Astrocyte (in vitro differentiated cells and primary cell): ENCODE results near the gene CRISPLD2. TPM values are rescaled to one million over a fixed set of nuclear protein-coding genes. Genes with fewer than 3 reads are reported as not detected.

Experiments
- DNase-seq: peaks from one replicate; pipeline ENCODE4 v3.0.0-alpha.2; 2010; ENCODE audit warnings: low read depth
- FAIRE-seq: peaks from 2 replicates; lab custom pipeline; 2011; peaks lifted over from hg19 to GRCh38; lab: Jason Lieb, UNC
- H2AFZ ChIP-seq: 2 replicates; pipeline ENCODE4 v1.6.0; 2012; ENCODE audit warnings: low read depth, low read length, inconsistent platforms
- H3K27ac ChIP-seq: 2 replicates; pipeline ENCODE4 v1.5.1; 2011; ENCODE audit warnings: low read depth, low read length, inconsistent platforms
- H3K27me3 ChIP-seq: 2 replicates; pipeline ENCODE4 v1.6.0; 2011; ENCODE audit warnings: low read length, inconsistent platforms; ENCODE audit not compliant: insufficient read depth
- H3K36me3 ChIP-seq: 2 replicates; pipeline ENCODE4 v1.5.1; 2011; ENCODE audit warnings: low read length, inconsistent platforms; ENCODE audit not compliant: insufficient read depth
- H3K4me1 ChIP-seq: 2 replicates; pipeline ENCODE4 v1.5.1; 2011; ENCODE audit warnings: low read length, inconsistent platforms; ENCODE audit not compliant: insufficient read depth
- H3K4me2 ChIP-seq: 2 replicates; pipeline ENCODE4 v1.6.0; 2012; ENCODE audit warnings: low read length, inconsistent platforms
- H3K4me3 ChIP-seq: 2 replicates; pipeline ENCODE4 v1.5.1; 2011; ENCODE audit warnings: low read depth, mild to moderate bottlenecking, low read length, inconsistent platforms; ENCODE audit not compliant: insufficient read depth
- H3K79me2 ChIP-seq: 2 replicates; pipeline ENCODE4 v1.6.0; 2012; ENCODE audit warnings: mild to moderate bottlenecking, low read length, inconsistent platforms; ENCODE audit not compliant: insufficient read depth
- H3K9ac ChIP-seq: 2 replicates; pipeline ENCODE4 v1.6.0; 2012; ENCODE audit warnings: mild to moderate bottlenecking, low read length, inconsistent platforms
- H3K9me3 ChIP-seq: 2 replicates; pipeline ENCODE4 v1.5.1; 2012; ENCODE audit warnings: low read depth, mild to moderate bottlenecking, low read length, inconsistent platforms; ENCODE audit not compliant: insufficient read depth
- H4K20me1 ChIP-seq: 2 replicates; pipeline ENCODE4 v1.6.0; 2012; ENCODE audit warnings: low read length, inconsistent platforms; ENCODE audit not compliant: insufficient read depth
- H3K27ac Mint-ChIP-seq: one replicate; pipeline ENCODE4 v1.8.0; 2021; ENCODE audit warnings: mild to moderate bottlenecking, mixed read lengths; ENCODE audit not compliant: unreplicated experiment
- H3K27me3 Mint-ChIP-seq: one replicate; pipeline ENCODE4 v1.8.0; 2021; ENCODE audit warnings: low read depth, mixed read lengths; ENCODE audit not compliant: unreplicated experiment
- H3K36me3 Mint-ChIP-seq: one replicate; pipeline ENCODE4 v1.8.0; 2021; ENCODE audit warnings: low read depth, mixed read lengths; ENCODE audit not compliant: unreplicated experiment
- H3K4me1 Mint-ChIP-seq: one replicate; pipeline ENCODE4 v1.8.0; 2021; ENCODE audit warnings: low read depth, mixed read lengths; ENCODE audit not compliant: unreplicated experiment
- H3K4me3 Mint-ChIP-seq: one replicate; pipeline ENCODE4 v1.8.0; 2021; ENCODE audit warnings: mild to moderate bottlenecking, moderate library complexity, mixed read lengths; ENCODE audit not compliant: unreplicated experiment
- H3K9me3 Mint-ChIP-seq: one replicate; pipeline ENCODE4 v1.8.0; 2021; ENCODE audit warnings: mild to moderate bottlenecking, mixed read lengths; ENCODE audit not compliant: unreplicated experiment
- CTCF ChIP-seq: IDR thresholded peaks from 2 replicates; pipeline ENCODE4 v1.5.1; 2011; ENCODE audit warnings: low read depth, mild to moderate bottlenecking, inconsistent platforms, low read length, moderate library complexity; ENCODE audit not compliant: insufficient read depth
- EZH2 ChIP-seq: IDR thresholded peaks from 2 replicates; pipeline ENCODE4 v1.6.1; 2012; ENCODE audit warnings: mild to moderate bottlenecking, low read length, inconsistent platforms; ENCODE audit not compliant: insufficient read depth
- total RNA-seq: library from RNA; stranded (reverse); gene quantifications from 2 replicates; pipeline ENCODE4 v1.2.1, GENCODE V29; 2021

The CRISPLD2 gene
- total RNA-seq, 1 donor from 2014 or later = 1.8 TPM

- no peak overlapping the region for H3K4me3 Mint-ChIP-seq
- Histone ChIP-seq H3K9ac (no peak overlapping the region), H2AFZ (no peak overlapping the region), H3K4me2 (no peak overlapping the region), H3K27ac (no peak overlapping the region), H3K9me3 (no peaks in the 10 kb centered on the region), H4K20me1 (no peaks in the 10 kb centered on the region), H3K4me1 (peaks cover 27% of the 10 kb centered on the region), H3K79me2 (no peaks in the 10 kb centered on the region), H3K36me3 (no peaks in the 10 kb centered on the region), H3K27me3 (no peaks in the 10 kb centered on the region), H3K4me3 (no peak overlapping the region)
- H3K27ac Mint-ChIP-seq = no peak overlapping the region
- H3K9me3 Mint-ChIP-seq = no peaks in the 10 kb centered on the region
- H3K4me1 Mint-ChIP-seq = peaks cover 13% of the 10 kb centered on the region
- FAIRE-seq (no peak), DNase-seq (no peak)
- TF ChIP-seq EZH2 = no peak
- TF ChIP-seq CTCF = no peak
- no peaks in the 10 kb centered on the region for H3K36me3 Mint-ChIP-seq
- H3K27me3 Mint-ChIP-seq = peaks cover 46% of the 10 kb centered on the region
Measured at GRCh38 chr16:84843149-84844048, 23.6 kb downstream of the CRISPLD2 start.

GRCh38 chr16:84844049-84844350 lies 24.2 kb downstream of the CRISPLD2 start:
- H3K36me3 Mint-ChIP-seq = no peaks in the 10 kb centered on the region
- Histone ChIP-seq H4K20me1 (no peaks in the 10 kb centered on the region), H3K79me2 (no peaks in the 10 kb centered on the region), H2AFZ (no peak overlapping the region), H3K4me2 (no peak overlapping the region), H3K9ac (no peak overlapping the region), H3K4me3 (no peak overlapping the region), H3K27ac (no peak overlapping the region), H3K36me3 (no peaks in the 10 kb centered on the region), H3K4me1 (peaks cover 21% of the 10 kb centered on the region), H3K9me3 (no peaks in the 10 kb centered on the region), H3K27me3 (no peaks in the 10 kb centered on the region)
- H3K27ac Mint-ChIP-seq = no peak overlapping the region
- H3K27me3 Mint-ChIP-seq = peaks cover 46% of the 10 kb centered on the region
- no peaks in the 10 kb centered on the region for H3K9me3 Mint-ChIP-seq
- no peak for TF ChIP-seq EZH2
- TF ChIP-seq CTCF = no peak
- FAIRE-seq = no peak
- DNase-seq = no peak
- H3K4me1 Mint-ChIP-seq = peaks cover 10% of the 10 kb centered on the region
- H3K4me3 Mint-ChIP-seq = no peak overlapping the region
